ENCODE results near the gene RBM15B.

Gene RBM15B

GRCh38 chr3:51392355-51393133, 1.5 kb downstream of the RBM15B start:
- no peak for DNase-seq

GRCh38 chr3:51393134-51393495, 2.0 kb downstream of the RBM15B start:
- DNase-seq, result no peak

GRCh38 chr3:51393564-51393963, 2.5 kb downstream of the RBM15B start:
- DNase-seq, result no peak

GRCh38 chr3:51394541-51394940, 3.5 kb downstream of the RBM15B start:
- DNase-seq, result no peak

- no peak for DNase-seq
Measured at GRCh38 chr3:51395493-51396213, 4.6 kb downstream of the RBM15B start.

GRCh38 chr3:51396401-51396800, 5.3 kb downstream of the RBM15B start:
- DNase-seq, result no peak

GRCh38 chr3:51397392-51397791, 6.3 kb downstream of the RBM15B start:
- DNase-seq, result no peak

GRCh38 chr3:51398595-51399310, 7.7 kb downstream of the RBM15B start:
- DNase-seq, result no peak

- no peak for DNase-seq
Measured at GRCh38 chr3:51400166-51400565, 9.1 kb downstream of the RBM15B start.

GRCh38 chr3:51401735-51402134, 10.7 kb downstream of the RBM15B start:
- DNase-seq, result no peak

GRCh38 chr3:51403675-51404074, 12.6 kb downstream of the RBM15B start:
- no peak for DNase-seq

GRCh38 chr3:51408021-51408420, 16.9 kb downstream of the RBM15B start:
- DNase-seq, result no peak

- DNase-seq, result no peak
Measured at GRCh38 chr3:51408813-51409212, 17.7 kb downstream of the RBM15B start.

- no peak for DNase-seq
Measured at GRCh38 chr3:51422211-51422610, 31.1 kb downstream of the RBM15B start.

GRCh38 chr3:51426921-51427320, 35.8 kb downstream of the RBM15B start:
- DNase-seq, result no peak

- no peak for DNase-seq
Measured at GRCh38 chr3:51429138-51429537, 38.1 kb downstream of the RBM15B start.

GRCh38 chr3:51434110-51434509, 43.0 kb downstream of the RBM15B start:
- DNase-seq, result no peak

GRCh38 chr3:51434746-51435327, 43.8 kb downstream of the RBM15B start:
- peak; percentile 34 for DNase-seq

- no peak for DNase-seq
Measured at GRCh38 chr3:51436998-51437639, 46.0 kb downstream of the RBM15B start.

GRCh38 chr3:51441282-51442030, 50.4 kb downstream of the RBM15B start:
- DNase-seq, result no peak

GRCh38 chr3:51445544-51446280, 54.6 kb downstream of the RBM15B start:
- DNase-seq, result no peak

Measured in activated CD4-positive, alpha-beta T cell treated with anti-CD3 and anti-CD28 coated beads, Interleukin-2, amount 50 U/mL, for 1 hour (primary cell).